Uterus (tissue), 4 donors: ENCODE data around the gene ICA1L. TPM values are rescaled to one million over a fixed set of nuclear protein-coding genes. Genes with fewer than 3 reads are reported as not detected.

Source experiments
- DNase-seq, 2 donors: peaks; one replicate each; pipeline ENCODE4 v3.0.0-alpha.2; 2019 to 2020
- H3K27ac ChIP-seq, 2 donors: fragments of 200-600 bp; sonication (generic); 1 replicate in 1 of 2; 2 replicates in 1 of 2; pipeline ENCODE4 v1.5.1; 2016 to 2018
- H3K27me3 ChIP-seq, 2 donors: fragments of 200-600 bp; sonication (generic); one replicate each; pipeline ENCODE4 v1.5.1; 2018 to 2019; ENCODE audit warnings: control low read depth in 1 of 2
- H3K36me3 ChIP-seq, 2 donors: fragments of 200-600 bp; sonication (generic); one replicate each; pipeline ENCODE4 v1.5.1; 2019; ENCODE audit warnings: control low read depth in 1 of 2
- H3K4me1 ChIP-seq, 2 donors: fragments of 200-600 bp; sonication (generic); one replicate each; pipeline ENCODE4 v1.5.1; 2018 to 2019; ENCODE audit warnings: control low read depth in 1 of 2
- H3K4me3 ChIP-seq, 2 donors: fragments of 200-600 bp; sonication (generic); 1 replicate in 1 of 2; 2 replicates in 1 of 2; pipeline ENCODE4 v1.5.1; 2018 to 2019; ENCODE audit warnings: mild to moderate bottlenecking in 1 of 2
- H3K9me3 ChIP-seq, 2 donors: fragments of 200-600 bp; sonication (generic); one replicate each; pipeline ENCODE4 v1.5.1; 2019; ENCODE audit warnings: control low read depth in 1 of 2
- CTCF ChIP-seq, 4 experiments: fragments of 200-600 bp in 2 of 4; fragments of 450-650 bp in 2 of 4; sonication (generic) in 2 of 4; IDR thresholded peaks; one replicate each; pipeline ENCODE4 v1.5.1; 2016 to 2019; ENCODE audit warnings: antibody characterized with exemption in 4 of 4, mild to moderate bottlenecking in 2 of 4, moderate library complexity in 1 of 4
- POLR2A ChIP-seq, 2 donors: fragments of 450-650 bp; IDR thresholded peaks; one replicate each; pipeline ENCODE4 v1.6.1; 2016; ENCODE audit warnings: antibody characterized with exemption in 2 of 2, mild to moderate bottlenecking in 1 of 2, moderate library complexity in 1 of 2
- intact Hi-C: fragments of 100-400 bp; cut with DNase I; formaldehyde crosslinking; loops from one replicate; pipeline ENCODE4 v1.15.1; 2023; ENCODE audit warnings: low total_unique reads
- total RNA-seq, 4 donors: library from RNA; depleted of rRNA in 3 of 4; stranded (reverse); fragments of >200 nt in 3 of 4; gene quantifications; one replicate each; pipeline versions ENCODE4 v1.1.0 to v1.2.4, GENCODE V29; 2014 to 2023
- donor health status: DM: yes; HTN: yes; CAD: no.

Gene ICA1L
- total RNA-seq, 4 donors from 2014 or later, result 10.0 to 56.8 (median 41.3) TPM

GRCh38 chr2:202790676-202791075, 80.9 kb downstream of the ICA1L start:
- Histone ChIP-seq H3K27ac (no peak overlapping the region), H3K4me3 (no peak overlapping the region), H3K36me3 (no peaks in the 10 kb centered on the region), H3K27me3 (no peaks in the 10 kb centered on the region), H3K4me1 (no peaks in the 10 kb centered on the region), H3K9me3 (no peaks in the 10 kb centered on the region)
- TF ChIP-seq CTCF (IDR thresholded peaks at IDR 0.05) (no peak), POLR2A (IDR thresholded peaks at IDR 0.05) (no peak)
- intact Hi-C loops, result no loop called here
- no peak for DNase-seq

GRCh38 chr2:202786842-202787241, 84.7 kb downstream of the ICA1L start:
- no peak for TF ChIP-seq POLR2A (IDR thresholded peaks at IDR 0.05)
- no peak for TF ChIP-seq CTCF (IDR thresholded peaks at IDR 0.05)
- DNase-seq, result no peak
- H3K36me3 ChIP-seq, result no peaks in the 10 kb centered on the region
- intact Hi-C loops, result no loop called here
- H3K4me1 ChIP-seq, result no peaks in the 10 kb centered on the region
- no peak overlapping the region for H3K4me3 ChIP-seq
- H3K27me3 ChIP-seq, result no peaks in the 10 kb centered on the region
- no peak overlapping the region for H3K27ac ChIP-seq
- H3K9me3 ChIP-seq, result no peaks in the 10 kb centered on the region

GRCh38 chr2:202782940-202783558, 88.5 kb downstream of the ICA1L start:
- DNase-seq, result no peak
- H3K27ac ChIP-seq, result peak overlapping the region; percentile 23 to 55

GRCh38 chr2:202780514-202781021, 91.0 kb downstream of the ICA1L start:
- TF ChIP-seq CTCF (IDR thresholded peaks at IDR 0.05), result no peak
- TF ChIP-seq POLR2A (IDR thresholded peaks at IDR 0.05), result no peak
- Histone ChIP-seq H3K4me1 (no peaks in the 10 kb centered on the region), H3K27ac (no peak overlapping the region), H3K27me3 (no peaks in the 10 kb centered on the region), H3K4me3 (no peak overlapping the region), H3K9me3 (no peaks in the 10 kb centered on the region), H3K36me3 (no peaks in the 10 kb centered on the region)
- DNase-seq, result no peak
- intact Hi-C loops, result no loop called here

More at GRCh38 chr2:202782940-202783558, 88.5 kb downstream of the ICA1L start:
- Histone ChIP-seq H3K27me3 (no peaks in the 10 kb centered on the region), H3K9me3 (no peaks in the 10 kb centered on the region), H3K36me3 (no peaks in the 10 kb centered on the region), H3K4me1 (no peaks in the 10 kb centered on the region), H3K4me3 (no peak overlapping the region)
- intact Hi-C loops, result no loop called here
- TF ChIP-seq CTCF (IDR thresholded peaks at IDR 0.05) (no peak), POLR2A (IDR thresholded peaks at IDR 0.05) (no peak)

- H3K27me3 ChIP-seq, result no peaks in the 10 kb centered on the region
- DNase-seq, result no peak
- no peaks in the 10 kb centered on the region for H3K9me3 ChIP-seq
- H3K4me1 ChIP-seq, result no peaks in the 10 kb centered on the region
- H3K36me3 ChIP-seq, result no peaks in the 10 kb centered on the region
- no peak for TF ChIP-seq CTCF (IDR thresholded peaks at IDR 0.05)
- no peak for TF ChIP-seq POLR2A (IDR thresholded peaks at IDR 0.05)
- H3K4me3 ChIP-seq, result no peak overlapping the region
- no peak overlapping the region for H3K27ac ChIP-seq
- intact Hi-C loops, result no loop called here
These were observed 93.3 kb downstream of the ICA1L start for GRCh38 chr2:202778217-202778616.
